ENCODE data around the gene TBC1D17.

- no peak for TF ChIP-seq ATF3 (IDR thresholded peaks at IDR 0.05)
- no peak for TF ChIP-seq TAF1 (conservative IDR thresholded peaks at IDR 0.05)
- no peak for TF ChIP-seq CTCF (IDR thresholded peaks at IDR 0.05; ENCODE audit: low read depth, low read length, missing input control)
- no peak for TF ChIP-seq RAD21 (IDR thresholded peaks at IDR 0.05)
These were observed 40.5 kb upstream of the TBC1D17 start for GRCh38 chr19:49837009-49837310.
